K562 (cell line): ENCODE data around the gene STEAP2. TPM values are rescaled to one million over a fixed set of nuclear protein-coding genes. Genes with fewer than 3 reads are reported as not detected.

Experiments used
- ATAC-seq: fragments of 200-7000 bp; cut with Tn5 transposase; 3 replicates; pipeline ENCODE4 v1.9.1; 2020; ENCODE audit warnings: moderate library complexity
- BruUV-seq: library from RNA; stranded (reverse); fragments of 400-500 nt; replicated peaks from 2 replicates; lab custom pipeline; 2021; lab: Mats Ljungman, UMichigan
- CTCF ChIA-PET: fragments of 300-600 bp; formaldehyde crosslinking; extraction: SDS; loops from one replicate; lab custom pipeline; 2021; ENCODE audit warnings: low intra/inter-chr PET ratio; lab: Yijun Ruan, JAX
- POLR2A ChIA-PET: fragments of 300-600, 350-650 bp; sonication (Branson Sonifier 250); formaldehyde crosslinking; extraction: SDS; loops from one replicate; lab custom pipeline; 2021; ENCODE audit warnings: antibody characterized with exemption, inconsistent platforms; lab: Yijun Ruan, JAX
- DNase-seq, 4 experiments: peaks; one replicate each; pipeline versions ENCODE4 v3.0.0 to v3.0.0-alpha.2; 2011 to 2018; ENCODE audit warnings: low spot score in 3 of 4, mixed read lengths in 3 of 4; ENCODE audit errors: extremely low read depth in 1 of 4
- FAIRE-seq: peaks from 2 replicates; lab custom pipeline; 2011; peaks lifted over from hg19 to GRCh38; lab: Jason Lieb, UNC
- H2AFZ ChIP-seq: 2 replicates; pipeline ENCODE4 v1.6.0; 2011; ENCODE audit warnings: low read depth, low read length, control low read depth, inconsistent platforms
- H3K27ac ChIP-seq: fragments of 200-600 bp; 3 replicates; pipeline ENCODE4 v1.8.0; 2011; ENCODE audit warnings: low read depth, mild to moderate bottlenecking, control low read depth, inconsistent platforms, low read length, moderate library complexity, mixed read lengths; ENCODE audit errors: extremely low read depth
- H3K27me3 ChIP-seq, 2 experiments: fragments of 300-600 bp in 1 of 2; 2 replicates in 1 of 2; 3 replicates in 1 of 2; pipeline versions ENCODE4 v1.6.0 to v1.8.0; 2011; ENCODE audit warnings: inconsistent platforms in 2 of 2, low read length in 2 of 2, mild to moderate bottlenecking in 1 of 2, mixed read lengths in 1 of 2, moderate library complexity in 1 of 2; ENCODE audit not compliant: control insufficient read depth in 2 of 2, insufficient read depth in 2 of 2
- H3K36me3 ChIP-seq: fragments of 300-600 bp; 3 replicates; pipeline ENCODE4 v1.8.0; 2011; ENCODE audit warnings: mild to moderate bottlenecking, low read length, inconsistent platforms; ENCODE audit not compliant: control insufficient read depth, insufficient read depth
- H3K4me1 ChIP-seq, 2 experiments: fragments of 200-600 bp in 1 of 2; replicated peaks in 1 of 2; 2 replicates in 1 of 2; 3 replicates in 1 of 2; pipeline versions ENCODE4 v1.5.1 to v1.8.0; 2011; ENCODE audit warnings: inconsistent platforms in 2 of 2, low read length in 2 of 2, mild to moderate bottlenecking in 1 of 2, mixed read lengths in 1 of 2, moderate library complexity in 1 of 2; ENCODE audit not compliant: control insufficient read depth in 2 of 2, insufficient read depth in 2 of 2
- H3K4me2 ChIP-seq: 2 replicates; pipeline ENCODE4 v1.6.1; 2011; ENCODE audit warnings: low read length, control low read depth, inconsistent platforms, mixed read lengths; ENCODE audit not compliant: insufficient read depth
- H3K4me3 ChIP-seq: fragments of 200-600 bp; sonication (generic), shearing (Covaris generic); 2 replicates; pipeline ENCODE4 v1.5.1; 2016; ENCODE audit warnings: control low read depth, inconsistent platforms
- H3K79me2 ChIP-seq: fragments of 200-600 bp; 3 replicates; pipeline ENCODE4 v1.8.0; 2011; ENCODE audit warnings: low read length, inconsistent platforms; ENCODE audit not compliant: control insufficient read depth, insufficient read depth
- H3K9ac ChIP-seq, 2 experiments: 2 replicates each; pipeline versions ENCODE4 v1.6.0 to v1.6.1; 2011; ENCODE audit warnings: low read depth in 2 of 2, low read length in 2 of 2, control low read depth in 1 of 2, inconsistent platforms in 1 of 2, mild to moderate bottlenecking in 1 of 2, mixed read lengths in 1 of 2; ENCODE audit not compliant: insufficient read depth in 1 of 2
- H3K9me1 ChIP-seq: one replicate; pipeline ENCODE4 v1.6.0; 2011; ENCODE audit warnings: inconsistent platforms, mild to moderate bottlenecking, low read length, moderate library complexity; ENCODE audit not compliant: control insufficient read depth, insufficient read depth
- H3K9me3 ChIP-seq: replicated peaks from 2 replicates; pipeline ENCODE4 v1.5.1; 2011; ENCODE audit warnings: low read depth, low read length, inconsistent platforms; ENCODE audit not compliant: control insufficient read depth, insufficient read depth
- H4K20me1 ChIP-seq: replicated peaks from 2 replicates; pipeline ENCODE4 v1.6.1; 2011; ENCODE audit warnings: low read length, inconsistent platforms, mixed read lengths; ENCODE audit not compliant: control insufficient read depth, insufficient read depth
- ARID3B ChIP-seq: fragments of 250-450 bp; sonication (Bioruptor Pico); IDR thresholded peaks from 2 replicates; pipeline ENCODE4 v1.4.0; 2020; ENCODE audit warnings: borderline replicate concordance
- BACH1 ChIP-seq: fragments of 200-800 bp; sonication (Bioruptor generic); IDR thresholded peaks from 2 replicates; pipeline ENCODE4 v1.6.1; 2016; ENCODE audit warnings: missing genetic modification characterization, missing compliant biosample characterization
- DNMT1 ChIP-seq: fragments of 450-650 bp; IDR thresholded peaks from 2 replicates; pipeline ENCODE4 v1.6.1; 2016; ENCODE audit warnings: antibody characterized with exemption, mild to moderate bottlenecking
- FOXP1 ChIP-seq: sonication (generic); formaldehyde crosslinking; IDR thresholded peaks from 2 replicates; pipeline ENCODE4 v1.8.0; 2022; ENCODE audit warnings: mild to moderate bottlenecking, missing genetic modification reagents
- MAZ ChIP-seq, 2 experiments: fragments of 450-650 bp in 1 of 2; sonication (generic) in 1 of 2; formaldehyde crosslinking; IDR thresholded peaks in 1 of 2; conservative IDR thresholded peaks in 1 of 2; 2 replicates each; pipeline versions ENCODE4 v1.4.0 to v1.5.0; 2020; ENCODE audit warnings: mild to moderate bottlenecking in 1 of 2, missing genetic modification reagents in 1 of 2
- MLX ChIP-seq, 2 experiments: fragments of 450-650 bp in 1 of 2; sonication (generic) in 1 of 2; formaldehyde crosslinking; conservative IDR thresholded peaks; 2 replicates each; pipeline versions ENCODE4 v1.4.0 to v1.8.1; 2020 to 2022; ENCODE audit warnings: mild to moderate bottlenecking in 1 of 2, missing genetic modification reagents in 1 of 2
- STAG1 ChIP-seq: sonication (generic); formaldehyde crosslinking; IDR thresholded peaks from 2 replicates; pipeline ENCODE4 v1.5.0; 2020; ENCODE audit warnings: missing genetic modification reagents, borderline replicate concordance
- TSHZ1 ChIP-seq: fragments of 250-450 bp; sonication (Bioruptor Pico); IDR thresholded peaks from 2 replicates; pipeline ENCODE4 v1.4.0; 2020; ENCODE audit warnings: mild to moderate bottlenecking, moderate library complexity
- U2AF1 ChIP-seq: fragments of 200-400 bp; formaldehyde crosslinking; optimal IDR thresholded peaks from 2 replicates; pipeline ENCODE3; 2017; ENCODE audit warnings: mild to moderate bottlenecking, low read depth, low read length, moderate library complexity
- ZBED1 ChIP-seq: IDR thresholded peaks from 2 replicates; pipeline ENCODE4 v1.6.1; 2014
- ZNF165 ChIP-seq: fragments of 250-450 bp; sonication (Bioruptor Pico); IDR thresholded peaks from 2 replicates; pipeline ENCODE4 v1.4.0; 2020; ENCODE audit warnings: borderline replicate concordance
- ZNF224 ChIP-seq: sonication (generic); formaldehyde crosslinking; IDR thresholded peaks from 2 replicates; pipeline ENCODE4 v1.8.0; 2022; ENCODE audit warnings: mild to moderate bottlenecking, missing genetic modification reagents
- WGBS: fragments of 100-300 bp; shearing (Covaris generic); methylation state at CpG from one replicate; pipeline ENCODE4 v1.1.6; 2016; ENCODE audit warnings: low coverage, mixed read lengths; ENCODE audit not compliant: insufficient coverage; ENCODE audit errors: missing lambda C conversion rate; 5-methylcytosine and 5-hydroxymethylcytosine counted together
- in situ Hi-C: fragments of 300-500 bp; cut with MboI; formaldehyde crosslinking; loops from 4 replicates; pipeline ENCODE4 v1.15.0; 2018; ENCODE audit warnings: inconsistent platforms, mixed read lengths
- intact Hi-C: fragments of 100-400 bp; cut with micrococcal nuclease; formaldehyde crosslinking; loops from 2 replicates; pipeline ENCODE4 v1.14.2; 2022
- polyA plus RNA-seq, 8 experiments: library from polyadenylated mRNA; depleted of rRNA in 4 of 8; stranded (reverse) in 5 of 8; unstranded in 3 of 8; fragments of >200 nt; fragmentation: Nextera tagmentation in 2 of 8; fragmentation: Illumina TruSeq in 1 of 8; extraction: Ambion mirVana in 2 of 8; extraction: Trizol in 1 of 8; gene quantifications; 2 replicates each; pipeline versions ENCODE4 v1.2.1 to v1.2.3, GENCODE V29; 2011 to 2014; ENCODE audit warnings: inconsistent platforms in 1 of 8, missing spikeins in 1 of 8
- total RNA-seq, 7 experiments: library from RNA; depleted of rRNA in 6 of 7; stranded (reverse); fragments of >200 nt in 6 of 7; fragmentation: Illumina TruSeq in 2 of 7; extraction: Trizol in 2 of 7; gene quantifications; 2 replicates each; pipeline versions ENCODE4 v1.2.1 to v1.2.3, GENCODE V29; 2011 to 2021; ENCODE audit warnings: low replicate concordance in 1 of 7

The STEAP2 gene
- total and polyA plus RNA-seq, 9 of the 15 experiments (the other 6 are each of a cell fraction or from before 2014, with no cell fraction given): 0.02 to 0.03 TPM; not detected in 7

- TF ChIP-seq DNMT1: no peak
- TF ChIP-seq STAG1 (CRISPR knock-in tag): no peak
- TF ChIP-seq, all 486 proteins: peak for 0
Measured at GRCh38 chr7:90225181-90225580, 13.6 kb downstream of the STEAP2 start (continued).

GRCh38 chr7:90225601-90226000 lies 14.1 kb downstream of the STEAP2 start:
- Histone ChIP-seq H3K4me1 (no peaks in the 10 kb centered on the region), H3K27me3 (no peaks in the 10 kb centered on the region), H2AFZ (no peak overlapping the region), H3K4me3 (no peak overlapping the region), H3K36me3 (no peaks in the 10 kb centered on the region), H3K9me3 (no peaks in the 10 kb centered on the region), H3K9me1 (no peaks in the 10 kb centered on the region), H4K20me1 (no peaks in the 10 kb centered on the region), H3K79me2 (no peaks in the 10 kb centered on the region), H3K9ac (no peak overlapping the region), H3K27ac (no peak overlapping the region), H3K4me2 (no peak overlapping the region)
- CTCF ChIA-PET: no interaction called here
- DNase-seq (no peak), ATAC-seq (no peak), FAIRE-seq (no peak)
- BruUV-seq: no TSS peak
- in situ Hi-C loops: no loop called here
- TF ChIP-seq ARID3B (CRISPR knock-in tag) (no peak), ZBED1 (no peak), ZNF224 (CRISPR knock-in tag) (no peak), TSHZ1 (no peak), BACH1 (tag) (no peak), MLX (CRISPR knock-in tag; conservative IDR thresholded peaks at IDR 0.05) (no peak), STAG1 (CRISPR knock-in tag) (no peak), ZNF165 (CRISPR knock-in tag) (no peak), U2AF1 (no peak), MAZ (CRISPR knock-in tag; conservative IDR thresholded peaks at IDR 0.05 in 1 of 2, IDR thresholded peaks at IDR 0.05 in 1 of 2) (no peak), FOXP1 (CRISPR knock-in tag) (no peak)
- intact Hi-C loops: no loop called here
- 0% methylated on average over 1 of the region's 1 CpG for WGBS
- POLR2A ChIA-PET: no interaction called here
